MM.1S (cell line): ENCODE results near the gene RACGAP1.
"Not testable (repeated sequence)": the region's sequence is repeated elsewhere in the genome, so short reads cannot be mapped to it uniquely, and the experiment has no call there.

ENCODE experiments used
- DNase-seq: peaks from one replicate; pipeline ENCODE4 v3.0.0-alpha.2; 2015
- H2AFZ ChIP-seq: fragments of 300-600 bp; sonication (generic); 2 replicates; pipeline ENCODE4 v1.6.0; 2016; ENCODE audit warnings: antibody characterized with exemption, low read length
- H3F3A ChIP-seq: fragments of 300-600 bp; sonication (generic); 2 replicates; pipeline ENCODE4 v1.6.1; 2016; ENCODE audit warnings: mild to moderate bottlenecking, antibody characterized with exemption, low read length, moderate library complexity, mixed read lengths; ENCODE audit not compliant: insufficient read depth
- H3K27ac ChIP-seq: fragments of 300-600 bp; sonication (generic); 2 replicates; pipeline ENCODE4 v1.5.1; 2016; ENCODE audit warnings: mild to moderate bottlenecking, low read length
- H3K27me3 ChIP-seq: fragments of 300-600 bp; sonication (generic); replicated peaks from 2 replicates; pipeline ENCODE4 v1.6.0; 2016; ENCODE audit warnings: low read length; ENCODE audit not compliant: insufficient read depth
- H3K36me3 ChIP-seq: fragments of 300-600 bp; sonication (generic); replicated peaks from 2 replicates; pipeline ENCODE4 v1.6.1; 2016; ENCODE audit warnings: mild to moderate bottlenecking, low read length, mixed read lengths; ENCODE audit not compliant: insufficient read depth
- H3K4me1 ChIP-seq: fragments of 300-600 bp; sonication (generic); 2 replicates; pipeline ENCODE4 v1.6.1; 2016; ENCODE audit warnings: low read length, mixed read lengths
- H3K4me2 ChIP-seq: fragments of 300-600 bp; sonication (generic); 2 replicates; pipeline ENCODE4 v1.6.0; 2016; ENCODE audit warnings: low read depth, low read length
- H3K4me3 ChIP-seq: fragments of 300-600 bp; sonication (generic); 2 replicates; pipeline ENCODE4 v1.5.1; 2016; ENCODE audit warnings: low read length, mixed read lengths
- H3K79me2 ChIP-seq: fragments of 300-600 bp; sonication (generic); 2 replicates; pipeline ENCODE4 v1.6.1; 2016; ENCODE audit warnings: mixed run types, low read length, mixed read lengths
- H3K9ac ChIP-seq: fragments of 300-600 bp; sonication (generic); 2 replicates; pipeline ENCODE4 v1.6.1; 2016; ENCODE audit warnings: low read length, mixed read lengths
- H3K9me2 ChIP-seq: fragments of 300-600 bp; sonication (generic); replicated peaks from 2 replicates; pipeline ENCODE4 v1.6.1; 2016; ENCODE audit warnings: mild to moderate bottlenecking, low read length, mixed read lengths; ENCODE audit not compliant: insufficient read depth
- H3K9me3 ChIP-seq: fragments of 300-600 bp; sonication (generic); replicated peaks from 2 replicates; pipeline ENCODE4 v1.6.1; 2016; ENCODE audit warnings: mild to moderate bottlenecking, low read length, mixed read lengths; ENCODE audit not compliant: insufficient read depth
- H4K20me1 ChIP-seq: fragments of 300-600 bp; sonication (generic); 2 replicates; pipeline ENCODE4 v1.6.1; 2016; ENCODE audit warnings: mild to moderate bottlenecking, low read length, moderate library complexity, mixed read lengths; ENCODE audit not compliant: insufficient read depth
- CTCF ChIP-seq: fragments of 300-600 bp; sonication (generic); IDR thresholded peaks from 2 replicates; pipeline ENCODE4 v1.5.1; 2016; ENCODE audit warnings: antibody characterized with exemption, low read length, mixed read lengths
- EZH2 ChIP-seq: fragments of 300-600 bp; sonication (generic); optimal IDR thresholded peaks from 2 replicates; pipeline ENCODE3; 2017; ENCODE audit warnings: low read depth, mild to moderate bottlenecking, antibody characterized with exemption, low read length, mixed read lengths
- EZH2phosphoT487 ChIP-seq: fragments of 300-600 bp; sonication (generic); IDR thresholded peaks from 2 replicates; pipeline ENCODE4 v1.6.1; 2018; ENCODE audit warnings: antibody characterized with exemption, low read length

RACGAP1 gene

GRCh38 chr12:49990273-49990672, 35.0 kb downstream of the RACGAP1 start:
- Histone ChIP-seq H3F3A (no peaks in the 10 kb centered on the region), H3K27me3 (no peaks in the 10 kb centered on the region), H3K9ac (no peak overlapping the region), H2AFZ (no peak overlapping the region), H3K4me1 (no peaks in the 10 kb centered on the region), H3K9me3 (no peaks in the 10 kb centered on the region), H3K36me3 (peaks cover 19% of the 10 kb centered on the region; the same call in 1 of the 2 replicates), H3K27ac (no peak overlapping the region), H3K79me2 (no peaks in the 10 kb centered on the region), H3K4me3 (no peak overlapping the region), H4K20me1 (no peaks in the 10 kb centered on the region), H3K4me2 (no peak overlapping the region), H3K9me2 (no peaks in the 10 kb centered on the region)
- DNase-seq = no peak
- TF ChIP-seq CTCF (no peak), EZH2 (no peak), EZH2phosphoT487 (no peak)

GRCh38 chr12:49989400-49989799, 35.9 kb downstream of the RACGAP1 start:
- not testable (repeated sequence) for H3K79me2 ChIP-seq, H3K27me3 ChIP-seq, H4K20me1 ChIP-seq, H2AFZ ChIP-seq, DNase-seq, H3K9ac ChIP-seq, H3K4me3 ChIP-seq, H3K4me1 ChIP-seq, H3K27ac ChIP-seq, H3F3A ChIP-seq, H3K9me2 ChIP-seq, H3K4me2 ChIP-seq, H3K9me3 ChIP-seq
- peaks cover 18% of the 10 kb centered on the region; the same call in 1 of the 2 replicates for H3K36me3 ChIP-seq

GRCh38 chr12:49987625-49988303, 37.5 kb downstream of the RACGAP1 start:
- Histone ChIP-seq H3K27me3 (no peaks in the 10 kb centered on the region), H3K36me3 (peaks cover 15% of the 10 kb centered on the region; the same call in 1 of the 2 replicates), H4K20me1 (no peaks in the 10 kb centered on the region), H3K79me2 (no peaks in the 10 kb centered on the region), H2AFZ (no peak overlapping the region), H3K9me2 (no peaks in the 10 kb centered on the region), H3K9me3 (no peaks in the 10 kb centered on the region), H3K4me2 (no peak overlapping the region), H3F3A (no peaks in the 10 kb centered on the region), H3K4me3 (no peak overlapping the region), H3K27ac (no peak overlapping the region), H3K9ac (no peak overlapping the region), H3K4me1 (no peaks in the 10 kb centered on the region)
- TF ChIP-seq EZH2phosphoT487 = no peak
- TF ChIP-seq CTCF = no peak
- TF ChIP-seq EZH2 = no peak
- DNase-seq = no peak

GRCh38 chr12:49986476-49986875, 38.8 kb downstream of the RACGAP1 start:
- DNase-seq, H3K9ac ChIP-seq, H3K27me3 ChIP-seq, H3K27ac ChIP-seq, H2AFZ ChIP-seq, H3K4me3 ChIP-seq, H3K79me2 ChIP-seq, H4K20me1 ChIP-seq, H3K9me3 ChIP-seq, H3K4me2 ChIP-seq, H3K4me1 ChIP-seq, H3K36me3 ChIP-seq, H3K9me2 ChIP-seq, H3F3A ChIP-seq: not testable (repeated sequence)
